Neural cell (in vitro differentiated cells): ENCODE measurements around the gene PHLPP2. TPM values are rescaled to one million over a fixed set of nuclear protein-coding genes. Genes with fewer than 3 reads are reported as not detected.

ENCODE experiments used
- H2AFZ ChIP-seq: fragments of 200-600, 300-800 bp; sonication (generic), shearing (Covaris generic); 2 replicates; pipeline ENCODE4 v1.6.0; 2014; ENCODE audit warnings: low read depth, mild to moderate bottlenecking, antibody characterized with exemption, low read length, moderate library complexity
- H3F3A ChIP-seq: fragments of 200-600 bp; shearing (Covaris generic); 2 replicates; pipeline ENCODE4 v1.6.1; 2016; ENCODE audit warnings: mild to moderate bottlenecking, moderate library complexity, mixed read lengths, antibody characterized with exemption, low read length; ENCODE audit not compliant: insufficient read depth, poor library complexity, severe bottlenecking
- H3K27ac ChIP-seq: fragments of 200-600, 300-800 bp; sonication (generic), shearing (Covaris generic); 2 replicates; pipeline ENCODE4 v1.5.1; 2014; ENCODE audit warnings: mild to moderate bottlenecking, low read length, moderate library complexity
- H3K27me3 ChIP-seq: fragments of 300-800, 200-600 bp; sonication (generic), shearing (Covaris generic); 2 replicates; pipeline ENCODE4 v1.6.0; 2014; ENCODE audit warnings: mild to moderate bottlenecking, low read depth, low read length, moderate library complexity; ENCODE audit not compliant: insufficient read depth
- H3K36me3 ChIP-seq: fragments of 300-800, 200-600 bp; sonication (generic), shearing (Covaris generic); 2 replicates; pipeline ENCODE4 v1.5.1; 2014; ENCODE audit warnings: mild to moderate bottlenecking, antibody characterized with exemption, low read length, moderate library complexity; ENCODE audit not compliant: insufficient read depth
- H3K4me2 ChIP-seq: fragments of 300-800, 200-600 bp; sonication (generic), shearing (Covaris generic); 2 replicates; pipeline ENCODE4 v1.6.0; 2014; ENCODE audit warnings: mild to moderate bottlenecking, low read length
- H3K4me3 ChIP-seq: fragments of 300-800, 200-600 bp; sonication (generic), shearing (Covaris generic); 2 replicates; pipeline ENCODE4 v1.5.1; 2014; ENCODE audit warnings: mild to moderate bottlenecking, low read length, moderate library complexity
- H3K79me2 ChIP-seq: fragments of 200-600 bp; shearing (Covaris generic); replicated peaks from 2 replicates; pipeline ENCODE4 v1.6.0; 2014; ENCODE audit warnings: mild to moderate bottlenecking, low read length, moderate library complexity; ENCODE audit not compliant: insufficient read depth
- H3K9ac ChIP-seq: fragments of 300-800, 200-600 bp; sonication (generic), shearing (Covaris generic); 2 replicates; pipeline ENCODE4 v1.6.1; 2016; ENCODE audit warnings: mild to moderate bottlenecking, low read length, mixed read lengths
- H3K9me2 ChIP-seq: fragments of 200-600 bp; shearing (Covaris generic); 2 replicates; pipeline ENCODE4 v1.6.1; 2016; ENCODE audit warnings: mild to moderate bottlenecking, low read length, mixed read lengths; ENCODE audit not compliant: insufficient read depth
- H3K9me3 ChIP-seq: fragments of 200-600, 300-800 bp; sonication (generic), shearing (Covaris generic); 2 replicates; pipeline ENCODE4 v1.6.1; 2016; ENCODE audit warnings: mild to moderate bottlenecking, mixed run types, low read length, moderate library complexity, mixed read lengths
- H4K20me1 ChIP-seq: fragments of 200-600 bp; shearing (Covaris generic); 2 replicates; pipeline ENCODE4 v1.6.1; 2016; ENCODE audit warnings: mild to moderate bottlenecking, mixed run types; ENCODE audit not compliant: insufficient read depth
- EP300 ChIP-seq: fragments of 450-650 bp; conservative IDR thresholded peaks from 2 replicates; pipeline ENCODE4 v1.6.1; 2014; ENCODE audit warnings: antibody characterized with exemption, mild to moderate bottlenecking, moderate library complexity; ENCODE audit not compliant: poor library complexity, severe bottlenecking
- EZH2 ChIP-seq: fragments of 200-600, 300-800 bp; shearing (Covaris generic), sonication (generic); IDR thresholded peaks from 2 replicates; pipeline ENCODE4 v1.6.1; 2014; ENCODE audit warnings: antibody characterized with exemption, low read length, borderline replicate concordance, mild to moderate bottlenecking; ENCODE audit not compliant: insufficient read depth, poor library complexity, severe bottlenecking
- MXI1 ChIP-seq: fragments of 450-650 bp; conservative IDR thresholded peaks from 2 replicates; pipeline ENCODE4 v1.6.1; 2014; ENCODE audit warnings: antibody characterized with exemption, mild to moderate bottlenecking; ENCODE audit not compliant: poor library complexity, severe bottlenecking
- POLR2AphosphoS5 ChIP-seq: IDR thresholded peaks from 2 replicates; pipeline ENCODE4 v1.6.1; 2012
- RAD21 ChIP-seq: fragments of 450-650 bp; conservative IDR thresholded peaks from 2 replicates; pipeline ENCODE4 v1.6.1; 2014; ENCODE audit warnings: antibody characterized with exemption, mild to moderate bottlenecking, moderate library complexity
- REST ChIP-seq: IDR thresholded peaks from 2 replicates; pipeline ENCODE4 v1.6.1; 2012; ENCODE audit warnings: borderline replicate concordance
- SMC3 ChIP-seq: fragments of 450-650 bp; conservative IDR thresholded peaks from 2 replicates; pipeline ENCODE4 v1.6.1; 2014; ENCODE audit warnings: antibody characterized with exemption, mild to moderate bottlenecking, moderate library complexity; ENCODE audit not compliant: poor library complexity
- TAF1 ChIP-seq: IDR thresholded peaks from 2 replicates; pipeline ENCODE4 v1.6.1; 2012; ENCODE audit warnings: low read depth
- polyA plus RNA-seq: library from polyadenylated mRNA; depleted of rRNA; stranded (reverse); fragments of >200 nt; gene quantifications from 2 replicates; pipeline ENCODE4 v1.2.3, GENCODE V29; 2014
- TF ChIP-seq, protein P1 (sequence below): fragments of 450-650 bp; IDR thresholded peaks from 2 replicates; pipeline ENCODE4 v1.5.1; 2014; ENCODE audit warnings: antibody characterized with exemption, mild to moderate bottlenecking, moderate library complexity; ENCODE audit not compliant: poor library complexity, severe bottlenecking

PHLPP2 gene
- polyA plus RNA-seq, 1 donor from 2014 or later = 11.0 TPM

DNA sequence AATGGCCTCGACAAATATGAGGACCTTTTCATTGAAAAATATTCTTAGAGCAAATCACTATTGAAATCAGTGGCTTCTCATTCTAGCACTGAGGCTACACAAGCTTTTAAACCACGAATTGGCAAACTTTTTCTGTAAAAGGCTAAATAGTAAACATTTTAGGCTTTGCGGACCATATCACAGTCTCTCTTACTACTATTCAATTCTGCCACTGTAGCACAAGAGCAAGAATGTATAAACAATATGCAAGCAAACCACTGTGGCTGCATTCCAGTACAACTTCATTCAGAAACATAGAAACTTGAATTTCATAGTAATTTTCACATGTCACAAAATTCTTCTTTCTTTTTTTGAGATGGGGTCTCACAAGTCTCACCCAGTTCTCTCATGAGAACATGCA, 49.1 kb downstream of the PHLPP2 start:
- no peaks in the 10 kb centered on the region for H3K27me3 ChIP-seq
- H2AFZ ChIP-seq = no peak overlapping the region
- no peak overlapping the region for H3K4me2 ChIP-seq
- H3F3A ChIP-seq = no peaks in the 10 kb centered on the region
- no peaks in the 10 kb centered on the region for H3K9me3 ChIP-seq
- H3K27ac ChIP-seq = no peak overlapping the region
- H3K9me2 ChIP-seq = no peaks in the 10 kb centered on the region
- no peaks in the 10 kb centered on the region for H4K20me1 ChIP-seq
- no peak overlapping the region for H3K4me3 ChIP-seq
- no peaks in the 10 kb centered on the region for H3K79me2 ChIP-seq
- no peak for TF ChIP-seq TAF1
- no peak for TF ChIP-seq MXI1
- no peak for TF ChIP-seq RAD21
- no peak for TF ChIP-seq EZH2
- TF ChIP-seq REST = no peak
- no peak for TF ChIP-seq POLR2AphosphoS5
- TF ChIP-seq, protein P1, sequence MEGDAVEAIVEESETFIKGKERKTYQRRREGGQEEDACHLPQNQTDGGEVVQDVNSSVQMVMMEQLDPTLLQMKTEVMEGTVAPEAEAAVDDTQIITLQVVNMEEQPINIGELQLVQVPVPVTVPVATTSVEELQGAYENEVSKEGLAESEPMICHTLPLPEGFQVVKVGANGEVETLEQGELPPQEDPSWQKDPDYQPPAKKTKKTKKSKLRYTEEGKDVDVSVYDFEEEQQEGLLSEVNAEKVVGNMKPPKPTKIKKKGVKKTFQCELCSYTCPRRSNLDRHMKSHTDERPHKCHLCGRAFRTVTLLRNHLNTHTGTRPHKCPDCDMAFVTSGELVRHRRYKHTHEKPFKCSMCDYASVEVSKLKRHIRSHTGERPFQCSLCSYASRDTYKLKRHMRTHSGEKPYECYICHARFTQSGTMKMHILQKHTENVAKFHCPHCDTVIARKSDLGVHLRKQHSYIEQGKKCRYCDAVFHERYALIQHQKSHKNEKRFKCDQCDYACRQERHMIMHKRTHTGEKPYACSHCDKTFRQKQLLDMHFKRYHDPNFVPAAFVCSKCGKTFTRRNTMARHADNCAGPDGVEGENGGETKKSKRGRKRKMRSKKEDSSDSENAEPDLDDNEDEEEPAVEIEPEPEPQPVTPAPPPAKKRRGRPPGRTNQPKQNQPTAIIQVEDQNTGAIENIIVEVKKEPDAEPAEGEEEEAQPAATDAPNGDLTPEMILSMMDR = no peak
- no peak for TF ChIP-seq EP300
- TF ChIP-seq SMC3 = no peak
- no peak overlapping the region for H3K9ac ChIP-seq
- peaks cover 17% of the 10 kb centered on the region for H3K36me3 ChIP-seq

GRCh38 chr16:71674229-71674628, 50.3 kb downstream of the PHLPP2 start:
- no peaks in the 10 kb centered on the region for H3K27me3 ChIP-seq
- H3K9me3 ChIP-seq = no peaks in the 10 kb centered on the region
- no peaks in the 10 kb centered on the region for H3F3A ChIP-seq
- H4K20me1 ChIP-seq = no peaks in the 10 kb centered on the region
- H3K27ac ChIP-seq = no peak overlapping the region
- no peak overlapping the region for H3K9ac ChIP-seq
- no peaks in the 10 kb centered on the region for H3K9me2 ChIP-seq
- no peak overlapping the region for H3K4me3 ChIP-seq
- no peaks in the 10 kb centered on the region for H3K79me2 ChIP-seq
- no peak for TF ChIP-seq REST
- TF ChIP-seq POLR2AphosphoS5 = no peak
- TF ChIP-seq EZH2 = no peak
- no peak for TF ChIP-seq MXI1
- TF ChIP-seq TAF1 = no peak
- no peak for TF ChIP-seq RAD21
- no peak for TF ChIP-seq EP300
- TF ChIP-seq, protein P1 = no peak
- TF ChIP-seq SMC3 = no peak
- no peak overlapping the region for H2AFZ ChIP-seq
- H3K4me2 ChIP-seq = no peak overlapping the region
- H3K36me3 ChIP-seq = peaks cover 17% of the 10 kb centered on the region
